SJCRH30 (cell line): ENCODE measurements around the gene GULP1. TPM values are rescaled to one million over a fixed set of nuclear protein-coding genes. Genes with fewer than 3 reads are reported as not detected.

Source experiments
- DNase-seq, 2 experiments: peaks; one replicate each; pipeline ENCODE4 v3.0.0-alpha.2; 2015 to 2020
- H3K27ac ChIP-seq: fragments of 250-450 bp; sonication (Bioruptor Pico); 2 replicates; pipeline ENCODE4 v1.5.1; 2020; ENCODE audit warnings: mild to moderate bottlenecking, moderate library complexity
- H3K27me3 ChIP-seq: fragments of 250-450 bp; sonication (Bioruptor Pico); 2 replicates; pipeline ENCODE4 v1.5.1; 2020; ENCODE audit warnings: mild to moderate bottlenecking, moderate library complexity
- H3K36me3 ChIP-seq: fragments of 250-450 bp; sonication (Bioruptor Pico); 2 replicates; pipeline ENCODE4 v1.5.1; 2020; ENCODE audit warnings: mild to moderate bottlenecking, moderate library complexity
- H3K4me1 ChIP-seq: fragments of 250-450 bp; sonication (Bioruptor Pico); 2 replicates; pipeline ENCODE4 v1.5.1; 2020; ENCODE audit warnings: mild to moderate bottlenecking, moderate library complexity
- H3K4me3 ChIP-seq: fragments of 250-450 bp; sonication (Bioruptor Pico); 2 replicates; pipeline ENCODE4 v1.5.1; 2020; ENCODE audit warnings: mild to moderate bottlenecking, moderate library complexity
- H3K9me3 ChIP-seq: fragments of 250-450 bp; sonication (Bioruptor Pico); replicated peaks from 2 replicates; pipeline ENCODE4 v1.5.1; 2020; ENCODE audit warnings: mild to moderate bottlenecking, moderate library complexity
- total RNA-seq: library from RNA; depleted of rRNA; stranded (reverse); fragments of >200 nt; shearing (Covaris generic); gene quantifications from 2 replicates; pipeline ENCODE4 v1.2.3, GENCODE V29; 2014

Gene GULP1
- total RNA-seq, 1 experiment from 2014 or later = 90.0 TPM

DNA sequence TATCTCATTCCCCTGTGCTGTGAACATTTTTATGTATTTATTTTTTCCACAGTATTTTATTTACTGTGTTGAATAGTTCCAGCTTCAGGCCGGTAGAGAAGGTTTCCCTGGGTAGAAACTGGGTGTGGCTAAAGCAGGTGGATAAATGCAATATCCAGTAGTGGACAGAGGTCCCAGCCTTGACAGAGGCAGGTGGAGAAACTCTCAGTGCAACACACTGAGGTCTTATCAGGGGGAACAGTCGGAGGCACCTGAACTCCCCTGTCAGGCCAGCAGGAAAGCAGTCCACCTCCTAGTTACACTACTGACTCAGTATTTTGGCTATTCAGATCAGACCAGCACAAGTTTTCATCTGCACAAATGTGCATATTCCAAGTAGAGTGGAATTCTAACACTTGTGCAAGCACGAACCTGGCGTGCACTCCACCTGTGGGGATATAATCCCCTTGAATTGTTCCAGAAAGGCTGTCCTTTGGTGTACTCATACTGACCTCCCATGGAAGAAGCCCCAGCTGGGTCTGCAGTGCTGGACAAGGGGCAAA, 103.3 kb downstream of the GULP1 start:
- H3K27me3 ChIP-seq = no peaks in the 10 kb centered on the region
- no peak overlapping the region for H3K27ac ChIP-seq
- H3K9me3 ChIP-seq = peaks cover 27% of the 10 kb centered on the region
- peaks cover 8% of the 10 kb centered on the region for H3K36me3 ChIP-seq
- no peak overlapping the region for H3K4me3 ChIP-seq
- 0 out of 2 replicates have a peak, but pooled peaks cover 2% of the 10 kb centered on the region for H3K4me1 ChIP-seq
- DNase-seq = no peak

DNA sequence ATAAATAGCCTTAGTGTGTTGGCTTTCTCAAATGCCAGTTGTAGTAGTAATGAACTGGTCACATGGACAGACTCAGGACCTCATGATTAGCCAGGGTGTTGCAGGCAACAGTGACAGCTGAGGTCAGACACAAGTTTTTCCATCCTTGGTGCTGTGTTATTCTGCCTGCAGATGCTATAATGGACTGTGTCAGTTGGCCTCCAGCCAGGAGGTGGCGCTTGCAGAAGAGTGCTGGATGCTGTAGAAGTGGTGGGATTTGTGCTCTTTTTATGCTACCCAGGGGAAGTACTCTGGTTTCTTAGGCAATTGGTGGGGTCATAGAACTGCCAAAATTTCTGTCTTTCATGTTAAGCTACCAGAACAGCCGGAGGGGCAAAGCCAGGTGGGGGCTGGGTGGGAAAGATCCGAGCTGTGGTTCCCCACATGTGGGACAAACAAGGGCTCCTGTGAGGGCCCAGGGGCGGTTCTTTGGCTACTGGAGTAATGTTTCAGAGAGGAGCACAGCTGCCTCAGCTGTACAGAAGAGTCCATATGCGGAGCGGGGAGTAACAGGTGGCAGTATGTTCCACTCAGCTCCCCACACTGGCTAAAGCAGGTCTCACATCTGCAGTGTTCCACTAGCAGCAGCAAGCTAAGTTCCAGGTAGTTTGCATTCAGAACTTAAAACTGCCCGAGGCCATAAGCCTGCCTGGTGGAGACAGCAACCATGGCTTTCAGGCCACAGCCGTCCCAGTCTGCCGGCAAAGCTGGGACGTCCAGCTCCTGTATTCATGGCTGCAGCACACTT, 104.4 kb downstream of the GULP1 start:
- Histone ChIP-seq H3K27me3 (no peaks in the 10 kb centered on the region), H3K4me1 (0 out of 2 replicates have a peak, but pooled peaks cover 2% of the 10 kb centered on the region), H3K9me3 (peaks cover 27% of the 10 kb centered on the region), H3K4me3 (no peak overlapping the region), H3K36me3 (peaks cover 8% of the 10 kb centered on the region), H3K27ac (no peak overlapping the region)
- DNase-seq = peak; percentile 67 to 74

DNA sequence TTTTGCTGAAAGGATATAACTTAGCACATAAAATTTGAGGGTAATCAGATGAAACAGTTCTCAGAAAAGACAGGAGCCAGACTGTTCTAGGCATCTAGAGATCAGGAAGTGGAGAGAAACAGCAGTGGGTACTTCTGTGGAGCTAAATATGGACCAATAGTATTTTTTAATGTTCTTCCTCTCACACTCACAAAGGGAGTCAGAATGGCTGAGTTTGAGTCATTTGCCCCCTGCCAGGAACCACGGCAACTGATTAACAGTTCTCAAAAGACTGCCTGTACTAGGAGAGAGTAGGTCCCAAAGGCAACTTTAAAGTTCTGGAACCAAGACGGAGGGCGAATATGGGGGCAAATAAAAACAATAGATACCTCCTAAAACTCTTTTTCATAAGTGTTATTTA, 107.5 kb downstream of the GULP1 start:
- no peak overlapping the region for H3K27ac ChIP-seq
- H3K36me3 ChIP-seq = peaks cover 5% of the 10 kb centered on the region
- H3K9me3 ChIP-seq = peaks cover 4% of the 10 kb centered on the region; the same call in 1 of the 2 replicates
- no peak for DNase-seq
- H3K4me1 ChIP-seq = 0 out of 2 replicates have a peak, but pooled peaks cover 2% of the 10 kb centered on the region
- H3K4me3 ChIP-seq = no peak overlapping the region
- H3K27me3 ChIP-seq = no peaks in the 10 kb centered on the region

DNA sequence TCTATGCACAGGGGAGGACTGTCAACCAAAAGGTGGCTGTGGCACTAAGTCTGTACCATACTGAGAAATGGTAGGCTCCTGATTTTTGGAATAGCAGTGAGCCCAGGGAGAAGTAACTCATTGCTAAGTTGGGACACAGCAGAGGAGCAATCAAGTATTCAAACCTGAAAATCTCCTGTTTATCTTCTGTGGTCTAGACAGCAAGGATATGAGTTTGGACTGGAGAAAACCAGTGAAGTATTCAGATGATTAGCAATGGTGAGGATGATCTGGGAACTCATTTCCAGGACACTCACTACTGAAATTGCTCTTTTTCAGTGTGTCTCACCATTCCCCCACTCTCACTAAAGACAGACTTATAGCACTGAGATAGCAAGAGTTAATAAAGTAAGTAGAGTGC, 112.0 kb downstream of the GULP1 start:
- DNase-seq = no peak
- Histone ChIP-seq H3K4me3 (no peak overlapping the region), H3K4me1 (no peaks in the 10 kb centered on the region)

DNA sequence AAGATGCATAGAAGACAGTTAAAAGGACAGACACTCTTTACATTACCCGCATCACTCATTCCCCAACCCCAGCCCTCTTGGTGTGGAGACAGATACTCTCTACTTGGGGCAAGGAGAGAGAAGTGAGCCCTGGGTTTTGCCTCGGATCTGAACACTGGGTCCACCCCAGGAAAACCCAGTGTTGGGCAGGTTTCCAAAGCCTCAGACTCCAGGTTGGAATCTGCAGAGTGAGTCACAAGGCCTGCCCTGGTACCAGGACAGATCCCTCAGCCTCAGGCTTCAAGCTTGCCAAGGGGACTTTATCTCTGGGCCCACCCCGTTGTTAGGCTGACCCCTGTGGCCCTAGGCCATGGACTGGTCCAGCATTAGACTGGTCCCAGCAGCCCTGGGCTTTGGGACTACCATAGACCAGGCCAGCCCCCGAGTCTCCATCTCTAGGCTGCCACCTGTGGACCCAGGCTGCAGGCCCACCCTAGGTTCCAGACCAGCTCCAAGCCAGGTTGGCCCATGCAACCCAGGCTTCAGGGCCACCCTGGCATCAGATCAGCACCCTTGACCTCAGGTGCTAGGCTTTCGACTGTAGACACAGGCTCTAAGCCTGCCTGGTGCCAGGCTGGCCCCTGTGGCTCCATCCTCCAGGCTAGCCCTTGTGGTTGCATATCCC, 112.8 kb downstream of the GULP1 start:
- Histone ChIP-seq H3K4me3 (no peak overlapping the region), H3K9me3 (peaks cover 22% of the 10 kb centered on the region), H3K27ac (no peak overlapping the region), H3K27me3 (no peaks in the 10 kb centered on the region), H3K36me3 (no peaks in the 10 kb centered on the region; the same call in 1 of the 2 replicates), H3K4me1 (no peaks in the 10 kb centered on the region)
- no peak for DNase-seq

More for the DNA sequence above, 112.0 kb downstream of the GULP1 start:
- Histone ChIP-seq H3K9me3 (peaks cover 22% of the 10 kb centered on the region), H3K27ac (no peak overlapping the region), H3K36me3 (no peaks in the 10 kb centered on the region; the same call in 1 of the 2 replicates), H3K27me3 (no peaks in the 10 kb centered on the region)

DNA sequence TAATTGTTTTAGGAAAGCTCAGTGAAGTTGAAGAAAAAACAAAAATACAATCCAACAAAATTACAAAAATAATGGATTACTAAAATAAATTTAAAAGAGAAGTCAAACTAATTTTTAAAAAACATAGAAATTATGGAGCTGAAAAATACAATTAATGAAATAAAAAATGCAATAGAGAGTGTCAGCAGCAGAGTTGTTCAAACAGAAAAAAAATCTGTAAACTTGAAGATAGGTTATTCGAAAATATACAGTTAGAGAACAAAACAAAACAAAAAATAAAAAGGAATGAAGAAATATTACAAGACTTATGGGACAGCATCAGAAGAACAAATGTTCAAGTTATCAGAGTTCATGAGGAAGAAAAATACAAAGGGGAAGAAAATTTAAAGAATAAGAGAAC, 114.7 kb downstream of the GULP1 start:
- Histone ChIP-seq H3K27me3 (no peaks in the 10 kb centered on the region), H3K9me3 (peaks cover 23% of the 10 kb centered on the region), H3K4me1 (peaks cover 3% of the 10 kb centered on the region; the same call in 1 of the 2 replicates), H3K27ac (no peak overlapping the region), H3K36me3 (no peaks in the 10 kb centered on the region; the same call in 1 of the 2 replicates), H3K4me3 (no peak overlapping the region)
- no peak for DNase-seq

DNA sequence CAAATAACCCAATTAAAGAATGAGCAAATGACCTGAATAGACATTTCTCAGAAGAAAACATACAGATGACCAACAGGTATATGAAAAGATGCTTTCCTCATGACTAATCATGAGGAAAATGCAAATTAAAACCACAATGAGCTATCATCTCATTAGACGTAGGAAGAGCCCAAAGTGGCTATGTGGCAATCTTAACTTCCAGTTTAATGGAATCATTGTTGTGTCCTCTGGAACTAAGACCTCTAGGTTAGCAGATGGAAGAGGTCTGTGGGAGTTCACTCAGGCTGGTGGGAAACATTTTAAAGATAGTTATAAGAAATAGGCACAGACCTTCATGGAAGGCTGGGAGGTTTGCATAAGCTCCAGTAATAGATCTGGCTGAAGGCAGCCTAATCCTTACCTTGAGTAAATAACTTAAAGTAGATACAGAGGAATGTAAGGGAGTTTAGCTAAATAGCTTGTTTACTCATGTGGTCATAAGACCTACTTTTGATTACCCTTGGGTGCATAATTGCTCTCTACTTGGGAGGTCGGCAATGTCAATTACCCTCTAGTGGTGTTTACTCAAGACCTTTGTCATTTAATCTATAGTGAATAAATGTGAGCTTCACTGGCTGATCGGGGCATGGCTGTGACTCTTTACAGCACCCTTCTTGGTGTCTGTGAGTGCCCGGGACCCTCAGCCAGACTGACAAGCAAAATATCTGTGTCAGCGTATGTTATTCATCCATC, 119.0 kb downstream of the GULP1 start:
- H3K4me1 ChIP-seq = peaks cover 34% of the 10 kb centered on the region
- no peak overlapping the region for H3K4me3 ChIP-seq
- no peaks in the 10 kb centered on the region for H3K27me3 ChIP-seq
- H3K9me3 ChIP-seq = peaks cover 30% of the 10 kb centered on the region
- H3K27ac ChIP-seq = no peak overlapping the region
- H3K36me3 ChIP-seq = no peaks in the 10 kb centered on the region; the same call in 1 of the 2 replicates
- DNase-seq = no peak

DNA sequence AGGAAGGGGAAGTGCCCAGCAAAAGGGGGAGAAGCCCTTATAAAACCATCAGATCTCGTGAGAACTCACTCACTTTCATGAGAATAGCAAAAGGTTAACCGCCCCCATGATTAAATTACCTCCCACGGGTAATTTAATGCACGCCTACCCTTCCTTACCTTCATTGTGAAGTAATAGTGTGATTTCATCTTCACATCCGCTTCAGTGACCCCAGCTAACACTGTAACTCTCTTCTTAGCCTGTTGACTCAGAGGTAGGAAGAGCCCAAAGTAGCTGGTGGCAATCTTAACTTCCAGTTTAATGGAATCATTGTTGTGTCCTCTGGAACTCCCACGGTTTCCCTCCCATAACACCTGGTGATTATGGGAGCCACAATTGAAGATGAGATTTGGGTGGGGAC, 120.5 kb downstream of the GULP1 start:
- H3K36me3 ChIP-seq = 0 out of 2 replicates have a peak, but pooled peaks cover under 1% of the 10 kb centered on the region
- peaks cover 42% of the 10 kb centered on the region for H3K4me1 ChIP-seq
- DNase-seq = no peak
- peak overlapping the region; percentile 47; the same call in 1 of the 2 replicates for H3K27ac ChIP-seq
- H3K4me3 ChIP-seq = no peak overlapping the region
- no peaks in the 10 kb centered on the region for H3K27me3 ChIP-seq
- H3K9me3 ChIP-seq = peaks cover 15% of the 10 kb centered on the region

DNA sequence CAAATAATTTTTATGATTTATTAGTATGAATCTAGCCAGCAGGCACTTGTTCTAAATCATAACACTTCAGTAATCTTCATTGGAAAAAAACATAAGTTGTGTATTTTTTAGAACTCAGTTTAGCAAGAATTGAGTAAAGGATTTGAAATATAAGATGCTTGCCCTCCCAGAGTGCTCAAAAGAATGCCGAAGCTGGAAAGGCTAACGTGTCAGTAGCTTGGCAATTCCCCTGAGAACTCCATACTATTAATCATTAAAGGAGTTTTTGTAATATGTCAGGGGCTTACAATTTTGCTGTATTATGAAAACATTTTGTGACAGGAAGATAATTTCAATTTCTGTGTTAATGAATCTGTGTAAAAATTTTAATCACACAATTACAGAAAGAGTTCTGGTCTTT, 122.7 kb downstream of the GULP1 start:
- H3K9me3 ChIP-seq = peaks cover 9% of the 10 kb centered on the region; the same call in 1 of the 2 replicates
- DNase-seq = peak; percentile 32 to 57
- peak overlapping the region; percentile 47; the same call in 1 of the 2 replicates for H3K27ac ChIP-seq

DNA sequence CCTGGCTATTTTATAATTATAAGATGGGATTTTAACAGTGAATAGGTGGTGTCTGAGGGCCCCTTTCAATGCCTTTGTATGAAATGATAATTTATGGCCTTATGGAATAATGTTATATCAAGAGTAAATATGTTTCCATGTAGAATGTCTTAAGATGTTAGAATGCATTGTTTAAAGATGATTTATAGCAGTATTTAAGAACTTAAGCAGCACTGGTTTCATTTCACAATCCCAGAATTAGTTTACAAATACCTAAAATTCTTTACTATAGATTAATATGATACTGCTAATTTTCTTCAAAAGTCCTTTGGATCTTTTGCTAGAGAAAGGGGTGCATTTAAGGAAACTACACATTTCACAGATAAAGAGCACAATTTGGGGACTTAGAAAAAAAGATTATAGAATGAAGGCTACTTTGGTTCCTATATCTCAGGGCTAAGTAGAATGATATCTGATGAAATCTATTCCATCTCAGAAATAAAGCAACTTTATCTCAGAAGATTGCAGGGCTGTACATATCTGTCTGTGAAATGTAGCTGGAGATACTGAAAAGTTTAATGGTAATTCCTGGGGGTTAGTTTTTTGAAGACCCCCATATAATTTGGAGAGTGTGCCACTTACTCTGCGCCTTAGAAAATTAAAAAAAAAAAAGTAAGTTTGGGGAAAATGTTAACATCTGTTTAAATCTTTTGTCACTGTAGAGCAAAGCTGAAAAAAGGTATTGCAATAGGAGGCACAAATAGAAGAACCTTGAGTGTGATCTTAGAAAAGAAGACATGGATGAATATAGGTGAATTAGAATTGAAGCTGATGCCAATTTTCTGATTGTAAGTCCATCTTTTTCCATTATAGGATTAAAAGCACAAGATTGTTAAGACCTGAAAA, 123.4 kb downstream of the GULP1 start:
- DNase-seq = no peak
- Histone ChIP-seq H3K4me1 (peaks cover 42% of the 10 kb centered on the region), H3K9me3 (peaks cover 14% of the 10 kb centered on the region; the same call in 1 of the 2 replicates), H3K27ac (peak overlapping the region; percentile 47; the same call in 1 of the 2 replicates), H3K27me3 (no peaks in the 10 kb centered on the region), H3K4me3 (no peak overlapping the region), H3K36me3 (0 out of 2 replicates have a peak, but pooled peaks cover 2% of the 10 kb centered on the region)

More for the DNA sequence above, 122.7 kb downstream of the GULP1 start:
- Histone ChIP-seq H3K4me1 (peaks cover 42% of the 10 kb centered on the region), H3K27me3 (no peaks in the 10 kb centered on the region), H3K4me3 (no peak overlapping the region), H3K36me3 (0 out of 2 replicates have a peak, but pooled peaks cover 2% of the 10 kb centered on the region)

DNA sequence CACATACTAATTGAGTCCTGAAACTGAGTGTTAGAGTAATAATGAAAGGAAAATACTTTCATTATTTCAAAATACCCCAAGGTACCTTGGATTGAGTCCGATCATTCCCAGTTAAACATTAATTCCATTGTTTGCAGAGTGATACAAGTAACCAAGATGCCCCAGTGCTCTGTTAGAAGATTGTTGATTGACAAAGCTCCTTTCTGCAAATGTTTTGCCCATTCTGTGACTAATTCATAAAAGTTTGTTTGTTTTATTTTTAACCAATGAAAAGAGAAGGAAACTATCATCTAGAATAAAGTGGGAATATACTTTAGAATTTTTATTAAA, 124.0 kb downstream of the GULP1 start:
- Histone ChIP-seq H3K4me3 (no peak overlapping the region), H3K27me3 (no peaks in the 10 kb centered on the region), H3K9me3 (peaks cover 18% of the 10 kb centered on the region), H3K4me1 (peaks cover 39% of the 10 kb centered on the region), H3K27ac (no peak overlapping the region), H3K36me3 (0 out of 2 replicates have a peak, but pooled peaks cover 2% of the 10 kb centered on the region)
- no peak for DNase-seq

DNA sequence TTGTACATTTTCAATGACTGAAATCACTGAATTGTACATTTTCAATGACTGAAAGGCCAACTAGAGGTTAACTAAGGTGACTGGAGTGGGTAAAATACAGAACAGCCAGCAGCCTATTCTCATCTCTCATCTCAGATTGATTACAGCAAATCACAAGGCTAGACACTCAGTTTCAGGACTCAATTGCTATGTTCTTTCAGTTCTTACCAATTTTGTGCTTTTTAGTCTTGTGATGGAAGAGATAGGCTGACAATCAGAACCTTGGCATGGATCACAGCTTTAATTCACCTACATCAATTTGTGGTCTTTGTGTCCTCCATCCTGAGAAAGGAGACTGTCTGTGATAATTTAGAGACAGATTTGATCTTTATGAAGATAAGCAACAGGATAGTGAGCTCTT, 124.7 kb downstream of the GULP1 start:
- Histone ChIP-seq H3K27ac (no peak overlapping the region), H3K4me1 (peaks cover 39% of the 10 kb centered on the region), H3K4me3 (no peak overlapping the region), H3K9me3 (peaks cover 19% of the 10 kb centered on the region), H3K36me3 (0 out of 2 replicates have a peak, but pooled peaks cover 2% of the 10 kb centered on the region), H3K27me3 (no peaks in the 10 kb centered on the region)
- no peak for DNase-seq

DNA sequence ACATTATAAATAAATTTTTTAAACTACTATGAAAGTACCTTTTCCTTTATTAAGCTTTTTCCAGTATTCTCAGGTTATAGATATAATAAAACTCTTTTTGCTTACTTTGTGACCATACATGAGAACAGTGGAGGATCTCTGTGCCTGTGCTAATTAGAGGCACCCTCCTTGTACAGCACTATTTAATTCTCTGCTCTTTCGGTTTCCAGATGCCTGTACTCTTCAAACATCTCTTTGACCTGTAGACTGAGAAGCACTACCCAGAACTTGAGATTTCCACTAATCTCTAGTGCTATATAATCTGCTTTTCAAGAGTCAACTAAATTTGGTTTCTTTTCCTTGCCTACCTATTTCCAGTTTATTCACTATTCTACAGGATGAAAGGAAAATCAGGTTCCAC, 131.1 kb downstream of the GULP1 start:
- H3K4me1 ChIP-seq = no peaks in the 10 kb centered on the region
- no peak overlapping the region for H3K27ac ChIP-seq
- no peaks in the 10 kb centered on the region for H3K27me3 ChIP-seq
- H3K4me3 ChIP-seq = no peak overlapping the region
- peaks cover 10% of the 10 kb centered on the region for H3K9me3 ChIP-seq
- H3K36me3 ChIP-seq = no peaks in the 10 kb centered on the region
- no peak for DNase-seq
